ENCODE measurements around the gene ITPKB. TPM values are rescaled to one million over a fixed set of nuclear protein-coding genes. Genes with fewer than 3 reads are reported as not detected.

ITPKB gene
- total RNA-seq, 1 donor from 2014 or later: 34.2 TPM

Other genes starting within 250 kb of the ITPKB start
- not detected in 2 replicates for gene STUM, start 190.5 kb downstream of the ITPKB start, total RNA-seq
- gene PSEN2, start 131.3 kb upstream of the ITPKB start, total RNA-seq: 23.8 and 24.2 TPM in 2 replicates
- 7.3 and 13.5 TPM in 2 replicates for gene COQ8A, start 201.0 kb upstream of the ITPKB start, total RNA-seq